ENCODE data around the gene KPNA6.

GRCh38 chr1:32179443-32180185 is 71.8 kb downstream of the KPNA6 start, which contains the start of gene TXLNA:
- peak in 2 of 4 experiments; percentile 7 to 16 for TF ChIP-seq CTCF (IDR thresholded peaks at IDR 0.05)
- peak; percentile 41 for TF ChIP-seq POLR2A (IDR thresholded peaks at IDR 0.05)

Data from prostate gland (tissue), 2 donors.